GM19468 (cell line): Measurements from ENCODE around the gene OR51S1.
"Not testable (repeated sequence)": the region's sequence is repeated elsewhere in the genome, so short reads cannot be mapped to it uniquely, and the experiment has no call there.

Source experiments
- ATAC-seq: cut with Tn5 transposase; IDR thresholded peaks from one replicate; pipeline ENCODE4 v1.9.1; 2021; ENCODE audit warnings: mild to moderate bottlenecking, moderate library complexity, moderate number of reproducible peaks; ENCODE audit not compliant: unreplicated experiment; ENCODE audit errors: extremely low read depth

The OR51S1 gene

GRCh38 chr11:4848908-4849532 is at the start of gene OR51S1:
Gene OR51S1, minus strand, starts transcription at chr11:4849208. Its CDS starts 0 bp downstream, at chr11:4849208.
- ATAC-seq, result no peak

- ATAC-seq, result no peak
Measured at GRCh38 chr11:4891996-4892640, 43.1 kb upstream of the OR51S1 start.

GRCh38 chr11:4890279-4890678 is 41.3 kb upstream of the OR51S1 start:
- ATAC-seq, result no peak

GRCh38 chr11:4887591-4887990 is 38.6 kb upstream of the OR51S1 start:
- no peak for ATAC-seq

- ATAC-seq, result no peak
Measured at GRCh38 chr11:4886186-4886585, 37.2 kb upstream of the OR51S1 start.

DNA sequence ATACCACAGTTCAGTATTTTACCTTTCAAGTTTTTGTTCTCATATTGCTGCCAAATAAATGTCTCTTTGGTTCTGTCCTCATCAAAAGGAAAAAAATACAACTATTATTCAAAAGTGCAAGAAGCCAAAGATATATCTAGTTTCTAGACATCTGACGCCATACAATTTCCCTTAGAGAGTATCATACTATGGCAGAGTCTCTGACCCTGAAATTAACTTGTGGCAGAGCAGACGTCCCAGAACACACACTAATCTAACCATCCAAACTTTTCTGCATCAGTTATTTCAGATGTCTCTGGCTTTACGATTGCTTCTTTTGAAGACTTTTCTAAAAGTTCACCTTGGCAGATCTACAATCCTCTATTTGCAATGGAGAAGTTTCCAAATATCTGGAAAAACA is 35.4 kb upstream of the OR51S1 start:
- ATAC-seq, result no peak

DNA sequence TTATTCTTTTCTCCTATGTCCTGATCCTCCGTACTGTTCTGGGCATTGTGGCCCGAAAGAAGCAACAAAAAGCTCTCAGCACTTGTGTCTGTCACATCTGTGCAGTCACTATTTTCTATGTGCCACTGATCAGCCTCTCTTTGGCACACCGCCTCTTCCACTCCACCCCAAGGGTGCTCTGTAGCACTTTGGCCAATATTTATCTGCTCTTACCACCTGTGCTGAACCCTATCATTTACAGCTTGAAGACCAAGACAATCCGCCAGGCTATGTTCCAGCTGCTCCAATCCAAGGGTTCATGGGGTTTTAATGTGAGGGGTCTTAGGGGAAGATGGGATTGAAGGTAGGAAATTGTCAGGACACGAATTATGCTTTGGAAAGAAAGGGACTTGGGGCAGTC is 33.5 kb upstream of the OR51S1 start:
- ATAC-seq, result no peak

DNA sequence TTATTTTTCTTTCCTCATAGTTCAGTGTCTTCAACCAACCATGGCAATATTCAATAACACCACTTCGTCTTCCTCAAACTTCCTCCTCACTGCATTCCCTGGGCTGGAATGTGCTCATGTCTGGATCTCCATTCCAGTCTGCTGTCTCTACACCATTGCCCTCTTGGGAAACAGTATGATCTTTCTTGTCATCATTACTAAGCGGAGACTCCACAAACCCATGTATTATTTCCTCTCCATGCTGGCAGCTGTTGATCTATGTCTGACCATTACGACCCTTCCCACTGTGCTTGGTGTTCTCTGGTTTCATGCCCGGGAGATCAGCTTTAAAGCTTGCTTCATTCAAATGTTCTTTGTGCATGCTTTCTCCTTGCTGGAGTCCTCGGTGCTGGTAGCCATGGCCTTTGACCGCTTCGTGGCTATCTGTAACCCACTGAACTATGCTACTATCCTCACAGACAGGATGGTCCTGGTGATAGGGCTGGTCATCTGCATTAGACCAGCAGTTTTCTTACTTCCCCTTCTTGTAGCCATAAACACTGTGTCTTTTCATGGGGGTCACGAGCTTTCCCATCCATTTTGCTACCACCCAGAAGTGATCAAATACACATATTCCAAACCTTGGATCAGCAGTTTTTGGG is 33.0 kb upstream of the OR51S1 start, which contains the start of gene OR51T1:
Gene OR51T1, plus strand, starts transcription at position 41 of the 641 bp plus-strand sequence. Its CDS starts 0 bp downstream, at position 41.
- ATAC-seq, result no peak

GRCh38 chr11:4881188-4881587 is 32.2 kb upstream of the OR51S1 start:
- no peak for ATAC-seq

GRCh38 chr11:4865855-4866254 is 16.8 kb upstream of the OR51S1 start:
- ATAC-seq, result no peak

DNA sequence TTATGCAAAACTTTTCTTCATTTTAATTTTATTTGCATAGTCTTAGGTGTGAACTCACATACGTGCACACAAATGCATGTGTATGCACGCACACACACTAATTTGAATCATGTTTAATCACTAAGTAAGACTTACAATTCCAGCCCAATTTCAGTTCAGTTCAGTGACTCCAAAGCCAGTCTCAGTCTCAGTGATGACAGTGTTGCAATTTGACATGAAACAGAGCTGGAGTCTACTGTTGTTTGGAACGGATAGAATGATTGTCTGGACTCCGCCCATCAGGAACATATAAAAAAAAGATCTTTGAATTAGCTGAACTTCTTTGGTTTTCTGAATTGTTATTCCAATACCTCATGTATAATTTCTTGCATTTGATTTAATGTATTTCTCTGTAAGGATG is 14.9 kb upstream of the OR51S1 start:
- ATAC-seq, result no peak

- no peak for ATAC-seq
Measured at GRCh38 chr11:4862447-4863236, 13.6 kb upstream of the OR51S1 start.

- not testable (repeated sequence) for ATAC-seq
Measured at GRCh38 chr11:4854286-4854685, 5.3 kb upstream of the OR51S1 start.

DNA sequence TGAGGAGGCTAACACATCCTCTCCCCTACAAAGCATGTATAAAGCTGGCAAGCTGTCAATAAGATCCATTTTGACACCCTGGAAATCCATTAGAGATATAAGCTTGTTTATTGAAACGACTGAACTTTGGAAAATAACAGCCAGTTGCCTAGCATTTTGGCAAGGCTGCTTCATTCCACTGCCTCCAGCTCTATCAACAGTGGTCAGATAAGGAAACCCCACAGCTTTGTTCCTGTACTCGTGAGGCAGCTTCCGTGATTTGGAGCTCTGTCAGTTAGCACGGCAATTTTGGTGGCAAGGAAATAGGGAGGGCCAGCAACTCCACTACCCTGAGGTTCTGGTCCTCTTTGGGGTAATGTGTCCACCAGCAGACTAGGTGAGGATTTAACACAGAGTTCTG is 2.0 kb upstream of the OR51S1 start:
- no peak for ATAC-seq

DNA sequence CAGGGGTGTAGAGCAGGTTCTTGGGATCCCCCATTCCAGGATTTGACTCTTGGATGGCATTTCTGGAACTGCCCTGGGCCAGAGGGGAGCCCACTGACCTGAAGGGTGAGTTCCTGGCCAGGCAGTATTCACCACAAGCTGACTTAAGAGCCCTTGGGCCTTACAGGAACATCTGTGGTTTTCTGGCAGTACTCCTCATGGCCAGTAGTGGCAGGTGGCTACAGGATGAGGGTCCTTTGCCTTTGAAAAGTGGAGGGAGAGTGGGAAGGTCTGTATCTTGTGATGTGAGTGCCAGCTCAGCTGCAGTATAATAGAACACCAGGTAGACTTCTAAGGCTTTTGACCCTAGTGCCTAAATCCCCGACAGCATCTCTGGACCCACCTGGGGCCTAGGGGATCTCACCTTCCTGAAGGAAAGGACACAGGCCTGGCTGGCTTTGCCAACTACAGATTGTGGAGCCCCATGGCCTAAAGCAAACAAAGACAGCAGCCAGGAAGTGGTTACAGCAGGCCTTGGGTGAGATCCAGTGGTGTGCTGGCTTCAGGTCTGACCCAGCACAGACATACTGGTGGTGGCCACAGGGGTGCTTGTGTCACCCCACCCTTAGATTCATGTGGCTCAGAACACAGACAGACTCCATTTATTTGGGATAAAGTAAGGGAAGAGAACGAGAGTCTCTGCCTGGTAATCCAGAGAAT is 9.0 kb downstream of the OR51S1 start:
- no peak for ATAC-seq

- ATAC-seq, result no peak
Measured at GRCh38 chr11:4830909-4831308, 18.1 kb downstream of the OR51S1 start.

- ATAC-seq, result no peak
Measured at GRCh38 chr11:4830346-4830745, 18.7 kb downstream of the OR51S1 start.

DNA sequence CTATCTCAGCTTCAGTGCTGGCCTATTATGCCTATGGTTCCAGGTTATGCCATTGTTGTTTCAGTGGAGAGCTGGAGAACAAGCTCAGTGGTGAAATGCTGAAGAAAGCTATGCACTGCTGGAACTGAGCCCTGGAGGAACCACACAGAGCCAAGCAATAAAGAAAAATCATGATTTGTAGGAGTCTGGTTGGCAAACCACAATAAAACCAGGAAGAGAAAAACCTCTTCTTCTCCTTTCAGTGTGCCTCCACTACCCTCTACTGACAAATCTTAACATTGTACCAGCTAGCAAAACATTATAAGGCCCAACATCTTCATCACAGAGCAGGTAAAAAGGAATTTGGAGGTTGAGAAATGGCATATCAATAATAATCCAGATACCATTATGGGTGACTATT is 22.6 kb downstream of the OR51S1 start:
- ATAC-seq, result no peak

GRCh38 chr11:4825132-4825531 is 23.9 kb downstream of the OR51S1 start:
- no peak for ATAC-seq

DNA sequence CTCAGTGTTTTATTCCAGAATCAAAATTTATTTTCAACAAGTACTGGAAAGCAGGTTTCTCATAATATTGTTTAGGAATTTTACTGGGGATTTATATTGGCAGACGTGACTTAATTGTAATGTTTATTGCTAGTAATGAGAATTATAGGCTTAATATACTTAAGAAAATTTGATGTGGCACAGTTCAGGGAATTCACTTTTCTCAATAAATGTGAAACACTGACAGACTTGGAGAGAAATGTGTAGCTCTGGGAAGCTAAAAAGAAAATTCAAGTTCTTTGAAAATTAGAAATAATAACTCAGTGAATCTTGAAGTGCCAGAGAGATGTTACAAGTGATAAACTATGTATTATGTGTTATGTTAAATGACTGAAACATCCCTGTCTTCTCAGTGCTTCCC is 28.0 kb downstream of the OR51S1 start, which contains the start of gene OR51F2:
Gene OR51F2, plus strand, starts transcription at position 301 of the 400 bp plus-strand sequence. CDS start 101 bp downstream, outside the sequence.
- no peak for ATAC-seq
